ENCODE data around the gene GPC6.
A peak's percentile ranks its signal among the peaks of the same experiment; 100 is the strongest.

The GPC6 gene

GRCh38 chr13:93875547-93875946, 648.9 kb downstream of the GPC6 start:
- DNase-seq: no peak

- no peak for DNase-seq
These were observed 649.6 kb downstream of the GPC6 start for GRCh38 chr13:93876236-93876635.

GRCh38 chr13:93878675-93879074, 652.1 kb downstream of the GPC6 start:
- DNase-seq: no peak

- DNase-seq: no peak
These were observed 654.8 kb downstream of the GPC6 start for GRCh38 chr13:93881411-93881810.

- no peak for DNase-seq
These were observed 655.6 kb downstream of the GPC6 start for GRCh38 chr13:93882086-93882651.

- no peak for DNase-seq
These were observed 662.9 kb downstream of the GPC6 start for GRCh38 chr13:93889430-93889951.

- DNase-seq: no peak
These were observed 673.4 kb downstream of the GPC6 start for GRCh38 chr13:93899981-93900380.

- no peak for DNase-seq
These were observed 674.1 kb downstream of the GPC6 start for GRCh38 chr13:93900731-93901130.

- DNase-seq: no peak
These were observed 677.3 kb downstream of the GPC6 start for GRCh38 chr13:93903909-93904308.

- no peak for DNase-seq
These were observed 688.7 kb downstream of the GPC6 start for GRCh38 chr13:93915269-93915809.

- DNase-seq: no peak
These were observed 695.7 kb downstream of the GPC6 start for GRCh38 chr13:93922063-93922855.

- DNase-seq: peak; percentile 81
These were observed 699.4 kb downstream of the GPC6 start for GRCh38 chr13:93925990-93926389.

GRCh38 chr13:93926425-93926824, 699.8 kb downstream of the GPC6 start:
- DNase-seq: peak; percentile 81

- no peak for DNase-seq
These were observed 700.8 kb downstream of the GPC6 start for GRCh38 chr13:93927431-93927830.

GRCh38 chr13:93932901-93933300, 706.3 kb downstream of the GPC6 start:
- no peak for DNase-seq

- DNase-seq: no peak
These were observed 710.3 kb downstream of the GPC6 start for GRCh38 chr13:93936901-93937300.

- DNase-seq: no peak
These were observed 714.8 kb downstream of the GPC6 start for GRCh38 chr13:93941444-93941843.

- DNase-seq: no peak
These were observed 715.4 kb downstream of the GPC6 start for GRCh38 chr13:93942016-93942415.

- DNase-seq: no peak
These were observed 719.0 kb downstream of the GPC6 start for GRCh38 chr13:93945621-93946020.

GRCh38 chr13:93946994-93947393, 720.4 kb downstream of the GPC6 start:
- no peak for DNase-seq

GRCh38 chr13:93947651-93948050, 721.0 kb downstream of the GPC6 start:
- DNase-seq: no peak

GRCh38 chr13:93948162-93948922, 721.7 kb downstream of the GPC6 start:
- peak; percentile 76 for DNase-seq

- DNase-seq: no peak
These were observed 724.5 kb downstream of the GPC6 start for GRCh38 chr13:93951108-93951507.

Measured in NCI-H526 treated with DMSO at 0.1 percent for 48 hours (cell line).